ENCODE measurements around the gene ZNF488.

ZNF488 gene

DNA sequence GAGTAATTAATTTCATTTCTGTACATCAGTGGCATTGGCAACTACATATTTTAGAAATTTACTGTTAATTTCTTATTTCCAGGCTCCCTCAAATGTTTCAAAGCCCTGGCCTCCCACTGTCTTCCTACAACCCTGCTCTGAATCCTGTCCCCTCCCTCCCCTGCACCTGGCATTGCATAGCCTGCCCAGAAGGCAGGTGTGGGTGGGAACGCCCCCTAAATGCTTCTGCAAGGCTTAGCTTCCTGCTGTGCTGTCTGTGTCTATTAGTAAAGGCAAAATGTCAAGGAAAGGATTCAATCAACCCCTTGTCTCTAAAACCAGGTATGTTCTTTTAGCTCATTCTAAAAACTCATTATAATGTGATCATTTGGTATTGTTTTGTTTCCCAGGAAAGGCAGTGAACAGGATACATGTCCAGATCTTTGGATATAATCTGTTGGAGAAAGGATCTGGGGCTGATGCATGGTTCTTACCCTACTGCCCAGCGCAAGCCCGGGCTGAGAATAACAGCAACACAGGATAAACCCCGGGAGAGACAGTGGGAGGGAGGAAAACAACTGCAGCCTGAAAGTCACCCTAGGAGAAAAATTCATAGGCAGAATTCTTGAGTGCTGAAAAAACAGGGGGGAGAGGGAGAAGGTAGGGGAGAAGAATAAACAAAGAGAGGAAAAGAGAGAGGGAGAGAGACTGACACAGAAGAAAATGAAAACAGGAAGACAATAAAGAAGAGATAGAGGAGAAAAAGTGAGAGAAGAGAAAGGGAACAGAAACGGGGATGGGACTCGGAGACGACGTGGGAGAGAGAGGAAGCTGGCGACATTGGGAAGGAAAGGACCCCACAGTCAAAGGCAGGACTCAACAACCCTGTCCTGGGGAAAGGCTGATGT, 589 bp downstream of the ZNF488 start:
- H3K36me3 ChIP-seq (ENCODE audit: control insufficient read depth in 1 of 2, insufficient read depth in 2 of 2, low read length in 2 of 2), result no peaks in the 10 kb centered on the region
- no peaks in the 10 kb centered on the region for H3K9me3 ChIP-seq (ENCODE audit: control insufficient read depth in 1 of 2, low read length in 2 of 2)
- no peak overlapping the region for H3K27ac ChIP-seq (ENCODE audit: low read depth, low read length)
- peak overlapping the region; percentile 69 to 78 for H3K4me3 ChIP-seq (ENCODE audit: low read depth in 1 of 2, low read length in 2 of 2)
- no peaks in the 10 kb centered on the region for H3K27me3 ChIP-seq (ENCODE audit: control insufficient read depth in 1 of 2, insufficient read depth in 2 of 2, low read length in 2 of 2)
- H3K9ac ChIP-seq (ENCODE audit: low read depth in 1 of 2, low read length in 2 of 2), result peak overlapping the region; percentile 54 to 68
- H3K4me1 ChIP-seq (ENCODE audit: control insufficient read depth in 1 of 2, insufficient read depth in 2 of 2, low read length in 2 of 2), result peaks cover 39 to 41% of the 10 kb centered on the region in 2 donors

DNA sequence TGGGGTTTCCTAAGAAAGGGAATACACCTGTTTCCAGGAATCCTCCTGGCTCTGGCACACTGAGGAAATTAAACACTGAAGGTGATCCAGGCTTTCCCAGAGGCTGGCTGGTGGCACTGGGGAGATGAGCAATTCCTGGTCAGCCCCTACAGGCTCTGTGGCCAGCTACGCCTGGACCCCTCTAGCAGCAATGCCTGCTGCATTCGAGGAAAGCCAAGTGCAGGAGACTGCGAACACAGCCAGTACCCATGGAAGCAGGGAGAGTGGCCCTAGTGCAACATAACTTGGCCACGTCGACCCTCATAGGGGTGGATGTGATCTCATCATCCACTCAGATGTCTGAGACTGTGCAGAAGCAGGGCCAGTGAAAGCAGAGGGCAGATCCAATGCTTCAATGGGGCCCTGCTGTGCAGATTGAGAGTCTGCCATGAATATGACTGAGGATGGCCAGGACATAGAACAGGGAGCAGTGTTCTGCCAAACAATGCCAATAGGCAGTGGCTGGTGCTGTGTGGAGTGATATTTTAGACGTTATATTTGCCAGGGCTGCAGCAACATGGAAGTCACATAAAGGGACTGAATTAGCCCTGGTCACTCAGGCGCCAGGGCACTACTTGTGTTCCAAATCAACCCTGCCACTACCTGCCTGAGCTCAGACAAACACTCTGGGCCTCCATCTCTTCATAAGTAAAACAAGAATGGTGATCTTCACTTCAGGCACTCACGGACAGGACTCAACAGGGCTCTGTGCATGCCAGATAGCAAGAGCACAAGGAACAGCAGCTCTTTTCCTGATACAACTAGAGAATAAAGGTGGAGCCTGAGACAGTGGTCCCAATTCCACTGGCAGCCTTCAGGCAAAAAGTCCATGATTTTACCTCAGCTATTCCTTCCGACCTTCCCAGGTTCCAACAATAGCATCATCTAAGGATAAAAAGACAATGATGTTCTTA, 2.4 kb downstream of the ZNF488 start:
- Histone ChIP-seq H3K36me3 (ENCODE audit: control insufficient read depth in 1 of 2, insufficient read depth in 2 of 2, low read length in 2 of 2) (no peaks in the 10 kb centered on the region), H3K9me3 (ENCODE audit: control insufficient read depth in 1 of 2, low read length in 2 of 2) (no peaks in the 10 kb centered on the region), H3K27ac (ENCODE audit: low read depth, low read length) (no peak overlapping the region), H3K4me3 (ENCODE audit: low read depth in 1 of 2, low read length in 2 of 2) (peak overlapping the region; percentile 29 to 48), H3K9ac (ENCODE audit: low read depth in 1 of 2, low read length in 2 of 2) (peak overlapping the region in 1 of 2 donors; percentile 13), H3K27me3 (ENCODE audit: control insufficient read depth in 1 of 2, insufficient read depth in 2 of 2, low read length in 2 of 2) (peaks cover 0 to 2% of the 10 kb centered on the region in 2 donors), H3K4me1 (ENCODE audit: control insufficient read depth in 1 of 2, insufficient read depth in 2 of 2, low read length in 2 of 2) (peaks cover 52 to 57% of the 10 kb centered on the region in 2 donors)

DNA sequence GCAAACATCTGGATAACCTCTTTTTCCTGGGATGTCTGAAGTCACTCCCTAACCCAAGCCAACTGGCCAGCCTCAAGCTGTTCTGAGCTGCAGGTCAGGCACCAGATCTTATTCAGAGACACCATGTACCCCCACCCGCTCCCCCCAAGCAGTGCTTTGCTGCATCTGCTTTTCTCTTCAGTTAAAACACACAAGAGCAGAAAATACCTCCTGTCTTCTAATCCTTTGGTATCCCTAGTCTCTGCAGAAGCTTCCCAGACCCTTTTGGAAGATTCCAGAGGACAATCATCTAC, 3.0 kb downstream of the ZNF488 start:
- Histone ChIP-seq H3K9ac (ENCODE audit: low read depth in 1 of 2, low read length in 2 of 2) (no peak overlapping the region), H3K4me3 (ENCODE audit: low read depth in 1 of 2, low read length in 2 of 2) (peak overlapping the region in 1 of 2 donors; percentile 48), H3K27ac (ENCODE audit: low read depth, low read length) (no peak overlapping the region), H3K36me3 (ENCODE audit: control insufficient read depth in 1 of 2, insufficient read depth in 2 of 2, low read length in 2 of 2) (no peaks in the 10 kb centered on the region), H3K4me1 (ENCODE audit: control insufficient read depth in 1 of 2, insufficient read depth in 2 of 2, low read length in 2 of 2) (peaks cover 52 to 57% of the 10 kb centered on the region in 2 donors), H3K9me3 (ENCODE audit: control insufficient read depth in 1 of 2, low read length in 2 of 2) (no peaks in the 10 kb centered on the region), H3K27me3 (ENCODE audit: control insufficient read depth in 1 of 2, insufficient read depth in 2 of 2, low read length in 2 of 2) (peaks cover 0 to 5% of the 10 kb centered on the region in 2 donors)

DNA sequence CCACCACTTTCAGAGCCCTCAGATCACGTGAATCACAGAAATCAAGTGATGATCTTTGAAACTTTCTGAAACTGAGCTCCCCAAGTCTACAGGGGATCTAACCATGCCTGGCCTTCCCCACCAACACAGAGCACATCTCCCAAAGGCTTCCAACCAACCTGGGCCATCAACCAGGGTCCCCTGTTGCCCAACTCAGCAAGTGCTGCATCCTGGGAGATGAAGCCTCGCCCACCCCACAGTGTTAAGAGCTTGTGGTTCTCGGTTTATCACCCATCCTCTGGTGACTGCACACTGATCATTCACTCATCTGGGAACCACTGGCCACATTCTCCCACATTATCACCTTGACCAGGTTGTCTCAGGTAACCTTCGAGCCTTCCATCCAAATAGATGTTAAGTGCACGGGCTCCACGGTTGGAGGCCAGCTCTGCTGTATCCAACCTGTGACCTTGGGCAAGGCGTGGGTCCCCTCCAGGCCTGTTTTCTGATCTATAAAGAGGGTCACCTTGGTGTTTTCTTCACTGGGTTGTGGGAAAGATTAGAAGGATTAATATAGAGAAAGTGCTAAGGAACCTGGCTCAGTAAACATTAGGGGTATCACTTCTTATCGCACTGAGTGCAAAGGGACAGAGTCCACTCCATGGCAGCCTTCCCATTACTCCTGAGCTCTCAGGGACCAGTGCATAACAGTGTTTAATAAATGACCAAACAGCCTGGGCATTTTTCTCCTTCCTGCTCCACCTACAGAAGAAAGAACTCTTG, 3.6 kb downstream of the ZNF488 start:
- Histone ChIP-seq H3K27ac (ENCODE audit: low read depth, low read length) (no peak overlapping the region), H3K27me3 (ENCODE audit: control insufficient read depth in 1 of 2, insufficient read depth in 2 of 2, low read length in 2 of 2) (peaks cover 0 to 5% of the 10 kb centered on the region in 2 donors), H3K36me3 (ENCODE audit: control insufficient read depth in 1 of 2, insufficient read depth in 2 of 2, low read length in 2 of 2) (no peaks in the 10 kb centered on the region), H3K9me3 (ENCODE audit: control insufficient read depth in 1 of 2, low read length in 2 of 2) (no peaks in the 10 kb centered on the region), H3K9ac (ENCODE audit: low read depth in 1 of 2, low read length in 2 of 2) (peak overlapping the region in 1 of 2 donors; percentile 8), H3K4me1 (ENCODE audit: control insufficient read depth in 1 of 2, insufficient read depth in 2 of 2, low read length in 2 of 2) (peaks cover 50 to 57% of the 10 kb centered on the region in 2 donors), H3K4me3 (ENCODE audit: low read depth in 1 of 2, low read length in 2 of 2) (peak overlapping the region; percentile 30 to 48)

DNA sequence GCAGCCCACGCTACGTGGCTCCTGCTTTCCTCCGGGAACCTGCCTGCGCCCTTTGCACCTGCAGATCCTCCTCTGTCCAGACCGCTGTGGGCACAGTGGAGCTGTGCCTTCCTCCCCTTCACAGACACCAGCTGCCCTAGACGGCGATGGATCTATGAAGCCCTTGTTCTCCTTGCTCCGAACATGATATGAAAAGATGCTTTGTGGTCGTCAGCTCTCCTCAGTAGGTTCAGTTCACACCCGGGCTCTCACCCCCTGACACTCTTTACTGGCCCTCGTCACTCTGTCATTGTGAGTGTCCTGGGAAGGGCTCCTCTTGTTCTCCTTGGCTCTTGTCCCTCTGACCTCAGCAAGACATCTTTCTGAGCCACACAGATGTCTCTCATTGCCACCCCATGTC, 4.2 kb downstream of the ZNF488 start:
- Histone ChIP-seq H3K4me3 (ENCODE audit: low read depth in 1 of 2, low read length in 2 of 2) (peak overlapping the region in 1 of 2 donors; percentile 13), H3K4me1 (ENCODE audit: control insufficient read depth in 1 of 2, insufficient read depth in 2 of 2, low read length in 2 of 2) (peaks cover 44 to 55% of the 10 kb centered on the region in 2 donors), H3K9me3 (ENCODE audit: control insufficient read depth in 1 of 2, low read length in 2 of 2) (no peaks in the 10 kb centered on the region), H3K9ac (ENCODE audit: low read depth in 1 of 2, low read length in 2 of 2) (no peak overlapping the region), H3K27ac (ENCODE audit: low read depth, low read length) (no peak overlapping the region), H3K27me3 (ENCODE audit: control insufficient read depth in 1 of 2, insufficient read depth in 2 of 2, low read length in 2 of 2) (peaks cover 0 to 5% of the 10 kb centered on the region in 2 donors), H3K36me3 (ENCODE audit: control insufficient read depth in 1 of 2, insufficient read depth in 2 of 2, low read length in 2 of 2) (no peaks in the 10 kb centered on the region)

DNA sequence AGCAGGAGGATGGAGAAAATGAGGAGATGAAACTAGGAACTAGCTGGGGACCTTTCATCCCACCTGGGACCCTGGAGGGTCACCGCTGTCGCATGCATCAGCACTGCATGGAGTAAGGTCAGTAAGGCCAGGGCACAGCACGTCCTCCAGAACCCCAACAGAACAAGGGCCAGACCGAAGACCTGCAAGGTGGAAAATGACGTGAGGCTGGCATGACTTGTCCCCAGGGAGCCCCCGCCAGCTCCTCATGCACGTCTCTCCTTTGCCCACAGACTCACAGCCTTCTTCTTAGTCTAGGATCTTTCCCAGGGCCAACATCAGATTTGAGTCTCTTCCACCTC, 4.7 kb downstream of the ZNF488 start:
- no peaks in the 10 kb centered on the region for H3K36me3 ChIP-seq (ENCODE audit: control insufficient read depth in 1 of 2, insufficient read depth in 2 of 2, low read length in 2 of 2)
- peaks cover 0 to 5% of the 10 kb centered on the region in 2 donors for H3K27me3 ChIP-seq (ENCODE audit: control insufficient read depth in 1 of 2, insufficient read depth in 2 of 2, low read length in 2 of 2)
- peak overlapping the region in 1 of 2 donors; percentile 13 for H3K4me3 ChIP-seq (ENCODE audit: low read depth in 1 of 2, low read length in 2 of 2)
- H3K27ac ChIP-seq (ENCODE audit: low read depth, low read length), result no peak overlapping the region
- H3K9me3 ChIP-seq (ENCODE audit: control insufficient read depth in 1 of 2, low read length in 2 of 2), result no peaks in the 10 kb centered on the region
- peaks cover 41 to 52% of the 10 kb centered on the region in 2 donors for H3K4me1 ChIP-seq (ENCODE audit: control insufficient read depth in 1 of 2, insufficient read depth in 2 of 2, low read length in 2 of 2)
- H3K9ac ChIP-seq (ENCODE audit: low read depth in 1 of 2, low read length in 2 of 2), result no peak overlapping the region

DNA sequence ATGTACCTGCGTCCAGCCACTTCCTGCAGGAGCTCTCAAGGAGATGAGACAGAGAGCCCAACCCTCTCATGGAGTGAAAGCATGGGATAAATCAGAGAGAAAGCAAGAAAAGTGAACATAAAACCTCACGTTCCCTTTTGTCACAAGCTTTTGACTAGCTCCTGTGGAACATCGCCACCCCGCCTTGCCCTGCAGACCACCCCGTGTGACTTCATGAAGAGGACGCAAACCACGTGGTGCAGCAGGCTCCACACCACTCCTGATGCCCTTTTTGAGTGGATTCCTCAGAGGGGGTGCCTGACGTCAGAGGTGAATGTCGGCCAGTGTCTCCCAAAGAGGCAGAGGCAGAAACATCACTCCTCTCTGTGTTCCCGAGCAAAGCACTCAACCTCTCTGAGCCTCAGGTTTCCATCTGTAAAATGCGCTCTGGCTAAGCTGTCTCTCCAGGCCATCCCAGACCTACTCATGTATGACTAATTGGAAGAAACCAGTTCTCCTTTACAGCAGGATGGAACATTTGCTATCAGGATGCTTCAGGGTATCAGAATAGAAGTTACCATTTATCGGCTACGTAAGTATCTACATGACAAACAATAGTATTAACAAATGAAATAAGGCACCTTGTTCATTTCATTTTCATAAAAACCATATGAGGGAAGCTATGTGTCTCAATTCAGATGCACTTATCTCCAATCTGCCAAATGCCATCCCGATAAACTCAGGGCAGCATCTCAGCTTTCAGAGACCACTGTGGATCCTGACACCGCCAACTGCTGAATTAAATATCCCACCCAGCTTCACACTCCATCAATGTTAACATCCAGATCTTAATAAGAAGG, 5.3 kb downstream of the ZNF488 start:
- no peaks in the 10 kb centered on the region for H3K36me3 ChIP-seq (ENCODE audit: control insufficient read depth in 1 of 2, insufficient read depth in 2 of 2, low read length in 2 of 2)
- H3K9ac ChIP-seq (ENCODE audit: low read depth in 1 of 2, low read length in 2 of 2), result no peak overlapping the region
- H3K9me3 ChIP-seq (ENCODE audit: control insufficient read depth in 1 of 2, low read length in 2 of 2), result no peaks in the 10 kb centered on the region
- peaks cover 41 to 52% of the 10 kb centered on the region in 2 donors for H3K4me1 ChIP-seq (ENCODE audit: control insufficient read depth in 1 of 2, insufficient read depth in 2 of 2, low read length in 2 of 2)
- H3K27ac ChIP-seq (ENCODE audit: low read depth, low read length), result no peak overlapping the region
- H3K27me3 ChIP-seq (ENCODE audit: control insufficient read depth in 1 of 2, insufficient read depth in 2 of 2, low read length in 2 of 2), result peaks cover 0 to 5% of the 10 kb centered on the region in 2 donors
- no peak overlapping the region for H3K4me3 ChIP-seq (ENCODE audit: low read depth in 1 of 2, low read length in 2 of 2)

DNA sequence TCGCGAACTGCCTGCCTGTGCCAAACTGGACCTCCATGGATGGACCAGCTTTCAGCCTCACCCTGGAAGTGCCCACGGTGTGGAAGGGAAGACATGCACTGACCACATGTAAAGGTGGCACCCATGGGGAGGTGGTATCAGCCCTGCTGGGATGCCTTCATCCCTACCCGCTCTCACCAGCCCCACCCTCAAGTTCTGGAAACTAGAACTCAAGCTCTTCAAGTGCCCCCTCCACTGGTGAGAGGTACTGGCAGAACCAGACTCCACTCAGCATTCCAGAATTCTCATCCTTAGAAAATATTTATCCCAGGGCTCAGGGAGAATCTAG, 5.9 kb downstream of the ZNF488 start:
- Histone ChIP-seq H3K27ac (ENCODE audit: low read depth, low read length) (no peak overlapping the region), H3K36me3 (ENCODE audit: control insufficient read depth in 1 of 2, insufficient read depth in 2 of 2, low read length in 2 of 2) (no peaks in the 10 kb centered on the region), H3K9me3 (ENCODE audit: control insufficient read depth in 1 of 2, low read length in 2 of 2) (no peaks in the 10 kb centered on the region), H3K4me1 (ENCODE audit: control insufficient read depth in 1 of 2, insufficient read depth in 2 of 2, low read length in 2 of 2) (peaks cover 41 to 52% of the 10 kb centered on the region in 2 donors), H3K4me3 (ENCODE audit: low read depth in 1 of 2, low read length in 2 of 2) (no peak overlapping the region), H3K9ac (ENCODE audit: low read depth in 1 of 2, low read length in 2 of 2) (no peak overlapping the region), H3K27me3 (ENCODE audit: control insufficient read depth in 1 of 2, insufficient read depth in 2 of 2, low read length in 2 of 2) (peaks cover 0 to 5% of the 10 kb centered on the region in 2 donors)

DNA sequence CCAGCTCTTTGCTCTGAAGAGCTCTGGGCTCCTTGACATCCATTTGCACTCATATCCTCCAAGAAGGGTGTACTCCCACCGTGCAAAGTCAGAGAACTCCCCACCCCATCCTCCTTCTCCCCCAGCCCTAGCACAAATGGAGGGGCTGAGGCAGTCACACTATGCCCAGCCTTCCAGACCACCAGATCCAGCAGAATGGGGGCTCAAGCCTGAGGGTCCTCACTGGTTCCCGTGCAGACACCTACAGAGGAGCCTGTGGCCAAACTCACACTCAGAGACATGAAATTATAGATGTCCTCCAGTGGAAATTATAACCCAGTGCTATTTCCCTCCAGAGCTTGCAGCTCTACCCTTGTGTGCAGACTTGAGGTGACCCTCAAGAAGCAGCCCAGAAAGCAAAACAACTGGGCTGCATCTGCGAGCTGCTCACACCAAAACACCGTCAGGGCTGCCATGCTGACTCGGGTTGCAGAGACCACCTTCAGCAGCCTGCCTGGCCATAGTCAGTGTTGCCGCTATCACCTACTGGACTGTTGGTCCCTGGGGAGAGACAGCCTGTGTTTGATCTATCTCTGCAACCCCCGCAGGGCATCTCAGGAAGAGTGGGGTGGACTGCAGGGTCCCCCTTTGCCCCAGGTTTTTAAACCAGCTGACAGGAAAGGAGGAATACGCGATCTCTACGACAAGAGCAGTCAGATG, 7.4 kb downstream of the ZNF488 start:
- Histone ChIP-seq H3K4me3 (ENCODE audit: low read depth in 1 of 2, low read length in 2 of 2) (no peak overlapping the region), H3K27ac (ENCODE audit: low read depth, low read length) (no peak overlapping the region), H3K4me1 (ENCODE audit: control insufficient read depth in 1 of 2, insufficient read depth in 2 of 2, low read length in 2 of 2) (peaks cover 37 to 42% of the 10 kb centered on the region in 2 donors), H3K9me3 (ENCODE audit: control insufficient read depth in 1 of 2, low read length in 2 of 2) (no peaks in the 10 kb centered on the region), H3K9ac (ENCODE audit: low read depth in 1 of 2, low read length in 2 of 2) (no peak overlapping the region), H3K36me3 (ENCODE audit: control insufficient read depth in 1 of 2, insufficient read depth in 2 of 2, low read length in 2 of 2) (peaks cover 0 to 4% of the 10 kb centered on the region in 2 donors), H3K27me3 (ENCODE audit: control insufficient read depth in 1 of 2, insufficient read depth in 2 of 2, low read length in 2 of 2) (peaks cover 0 to 5% of the 10 kb centered on the region in 2 donors)

All from duodenal mucosa (tissue), 2 donors.